Tongue (tissue), 2 donors: ENCODE measurements around the gene SLC5A1. TPM values are rescaled to one million over a fixed set of nuclear protein-coding genes. Genes with fewer than 3 reads are reported as not detected.
A peak's percentile ranks its signal among the peaks of the same experiment; 100 is the strongest.

Source experiments
- DNase-seq: peaks from one replicate; pipeline ENCODE4 v3.0.0-alpha.2; 2015
- total RNA-seq: library from RNA; depleted of rRNA; stranded (reverse); fragments of >200 nt; gene quantifications from one replicate; pipeline ENCODE4 v1.2.3, GENCODE V29; 2014

The SLC5A1 gene
- total RNA-seq, 1 donor from 2014 or later, result 2.4 TPM

- peak; percentile 32 for DNase-seq
Observed at GRCh38 chr22:32050678-32051515, 7.8 kb downstream of the SLC5A1 start.

- DNase-seq, result no peak
Observed at GRCh38 chr22:32052244-32052643, 9.2 kb downstream of the SLC5A1 start.

GRCh38 chr22:32052936-32053791 is 10.1 kb downstream of the SLC5A1 start:
- no peak for DNase-seq

GRCh38 chr22:32055069-32055468 is 12.0 kb downstream of the SLC5A1 start:
- DNase-seq, result no peak

- peak; percentile 62 for DNase-seq
Observed at GRCh38 chr22:32058656-32059260, 15.7 kb downstream of the SLC5A1 start.

GRCh38 chr22:32059426-32059825 is 16.4 kb downstream of the SLC5A1 start:
- peak; percentile 3 for DNase-seq

- DNase-seq, result no peak
Observed at GRCh38 chr22:32063701-32064100, 20.6 kb downstream of the SLC5A1 start.

GRCh38 chr22:32066820-32067219 is 23.8 kb downstream of the SLC5A1 start:
- no peak for DNase-seq

GRCh38 chr22:32067613-32068012 is 24.6 kb downstream of the SLC5A1 start:
- DNase-seq, result no peak

- DNase-seq, result no peak
Observed at GRCh38 chr22:32069579-32070372, 26.7 kb downstream of the SLC5A1 start.

GRCh38 chr22:32073262-32073661 is 30.2 kb downstream of the SLC5A1 start:
- no peak for DNase-seq

GRCh38 chr22:32073823-32074380 is 30.8 kb downstream of the SLC5A1 start:
- DNase-seq, result no peak

- no peak for DNase-seq
Observed at GRCh38 chr22:32075997-32076760, 33.1 kb downstream of the SLC5A1 start.

GRCh38 chr22:32076761-32077084 is 33.7 kb downstream of the SLC5A1 start:
- peak; percentile 13 for DNase-seq

GRCh38 chr22:32077151-32077550 is 34.1 kb downstream of the SLC5A1 start:
- no peak for DNase-seq

- DNase-seq, result peak; percentile 33
Observed at GRCh38 chr22:32079130-32080089, 36.3 kb downstream of the SLC5A1 start.

- peak; percentile 25 for DNase-seq
Observed at GRCh38 chr22:32080904-32081303, 37.8 kb downstream of the SLC5A1 start.

GRCh38 chr22:32082331-32082730 is 39.3 kb downstream of the SLC5A1 start:
- DNase-seq, result no peak

GRCh38 chr22:32083000-32083399 is 39.9 kb downstream of the SLC5A1 start:
- DNase-seq, result no peak

GRCh38 chr22:32083814-32084213 is 40.8 kb downstream of the SLC5A1 start:
- DNase-seq, result no peak
